SK-N-SH (cell line): ENCODE results near the gene DDX1. TPM values are rescaled to one million over a fixed set of nuclear protein-coding genes. Genes with fewer than 3 reads are reported as not detected.

ENCODE experiments used
- CTCF ChIA-PET: fragments of 300-600, 350-600 bp; formaldehyde crosslinking; extraction: SDS; loops from one replicate; lab custom pipeline; 2021; lab: Yijun Ruan, JAX
- POLR2A ChIA-PET: fragments of 350-600 bp; sonication (Branson Sonifier 250); formaldehyde crosslinking; extraction: SDS; loops from one replicate; lab custom pipeline; 2020; ENCODE audit warnings: antibody characterized with exemption, inconsistent platforms; lab: Yijun Ruan, JAX
- DNase-seq: peaks from one replicate; pipeline ENCODE4 v3.0.0; 2012
- H2AFZ ChIP-seq: fragments of 200-600 bp; sonication (generic); 2 replicates; pipeline ENCODE4 v1.8.1; 2016; ENCODE audit warnings: antibody characterized with exemption, mild to moderate bottlenecking, low read depth
- H3F3A ChIP-seq: fragments of 200-600 bp; sonication (generic); replicated peaks from 2 replicates; pipeline ENCODE3; 2016; ENCODE audit warnings: antibody characterized with exemption, mild to moderate bottlenecking; ENCODE audit not compliant: insufficient read depth
- H3K27ac ChIP-seq, 2 experiments: fragments of 200-500 bp in 1 of 2; fragments of 200-600 bp in 1 of 2; sonication (Bioruptor generic) in 1 of 2; sonication (generic), shearing (Covaris generic) in 1 of 2; 2 replicates each; pipeline versions ENCODE4 v1.5.1 to v1.6.1; 2014 to 2016; ENCODE audit warnings: low read depth in 2 of 2, inconsistent platforms in 1 of 2, low read length in 1 of 2, mild to moderate bottlenecking in 1 of 2, mixed read lengths in 1 of 2
- H3K27me3 ChIP-seq: fragments of 200-600 bp; sonication (generic), shearing (Covaris generic); 2 replicates; pipeline ENCODE4 v1.6.1; 2016; ENCODE audit warnings: mixed run types; ENCODE audit not compliant: insufficient read depth
- H3K36me3 ChIP-seq, 2 experiments: fragments of 200-500 bp in 1 of 2; fragments of 200-600 bp in 1 of 2; sonication (Bioruptor generic) in 1 of 2; sonication (generic) in 1 of 2; replicated peaks in 1 of 2; 2 replicates each; pipeline versions ENCODE3 to v1.5.1; 2014 to 2016; ENCODE audit warnings: low read length in 1 of 2, mild to moderate bottlenecking in 1 of 2; ENCODE audit not compliant: insufficient read depth in 2 of 2, control insufficient read depth in 1 of 2
- H3K4me1 ChIP-seq, 2 experiments: fragments of 200-500 bp in 1 of 2; fragments of 200-600 bp in 1 of 2; sonication (Bioruptor generic) in 1 of 2; sonication (generic), shearing (Covaris generic) in 1 of 2; 2 replicates each; pipeline versions ENCODE4 v1.5.1 to v1.6.1; 2014 to 2016; ENCODE audit warnings: low read depth in 1 of 2, low read length in 1 of 2, mixed run types in 1 of 2; ENCODE audit not compliant: insufficient read depth in 2 of 2, control insufficient read depth in 1 of 2
- H3K4me2 ChIP-seq: fragments of 200-600 bp; sonication (generic), shearing (Covaris generic); 2 replicates; pipeline ENCODE4 v1.6.1; 2017; ENCODE audit warnings: mixed run types
- H3K4me3 ChIP-seq, 2 experiments: fragments of 200-500 bp in 1 of 2; fragments of 200-600 bp in 1 of 2; sonication (Bioruptor generic) in 1 of 2; sonication (generic), shearing (Covaris generic) in 1 of 2; 2 replicates each; pipeline versions ENCODE4 v1.5.1 to v1.8.1; 2014 to 2016; ENCODE audit warnings: low read depth in 2 of 2, inconsistent platforms in 1 of 2, low read length in 1 of 2, mild to moderate bottlenecking in 1 of 2, mixed read lengths in 1 of 2, moderate library complexity in 1 of 2
- H3K79me2 ChIP-seq: fragments of 200-600 bp; sonication (generic); 2 replicates; pipeline ENCODE4 v1.8.1; 2017; ENCODE audit warnings: mild to moderate bottlenecking; ENCODE audit not compliant: insufficient read depth
- H3K9ac ChIP-seq: fragments of 200-600 bp; sonication (generic); 2 replicates; pipeline ENCODE4 v1.6.1; 2017; ENCODE audit warnings: mixed run types
- H3K9me2 ChIP-seq: fragments of 200-600 bp; sonication (generic); 2 replicates; pipeline ENCODE4 v1.6.1; 2017; ENCODE audit warnings: mixed run types
- H3K9me3 ChIP-seq: fragments of 200-600 bp; sonication (generic); 2 replicates; pipeline ENCODE4 v1.6.1; 2017; ENCODE audit warnings: mixed run types, mild to moderate bottlenecking, moderate library complexity
- H4K20me1 ChIP-seq: fragments of 200-600 bp; sonication (generic); 2 replicates; pipeline ENCODE4 v1.6.1; 2017; ENCODE audit warnings: mild to moderate bottlenecking, mixed run types; ENCODE audit not compliant: insufficient read depth
- CTCF ChIP-seq: fragments of 200-600 bp; sonication (generic); IDR thresholded peaks from 2 replicates; pipeline ENCODE4 v1.6.1; 2017; ENCODE audit warnings: antibody characterized with exemption, mild to moderate bottlenecking, moderate library complexity
- FOXJ3 ChIP-seq: sonication (generic); formaldehyde crosslinking; IDR thresholded peaks from 2 replicates; pipeline ENCODE4 v1.5.1; 2020; ENCODE audit warnings: mild to moderate bottlenecking, missing genetic modification reagents
- GABPA ChIP-seq: IDR thresholded peaks from 2 replicates; pipeline ENCODE4 v1.4.0; 2012; ENCODE audit warnings: low read depth, mild to moderate bottlenecking
- GATA2 ChIP-seq: sonication (generic); formaldehyde crosslinking; IDR thresholded peaks from 2 replicates; pipeline ENCODE4 v1.5.0; 2020; ENCODE audit warnings: mild to moderate bottlenecking, missing genetic modification reagents
- MAX ChIP-seq: IDR thresholded peaks from 2 replicates; pipeline ENCODE4 v1.4.0; 2012; ENCODE audit warnings: low read depth
- NFIC ChIP-seq: IDR thresholded peaks from 2 replicates; pipeline ENCODE4 v1.4.0; 2012; ENCODE audit warnings: borderline replicate concordance
- PBX3 ChIP-seq: IDR thresholded peaks from 2 replicates; pipeline ENCODE4; 2012
- RAD21 ChIP-seq: IDR thresholded peaks from 2 replicates; pipeline ENCODE4 v1.6.1; 2012; ENCODE audit warnings: mild to moderate bottlenecking, low read length
- RCOR1 ChIP-seq: fragments of 150-350 bp; IDR thresholded peaks from 2 replicates; pipeline ENCODE4 v1.6.1; 2017; ENCODE audit warnings: antibody characterized with exemption, low read length
- RFX5 ChIP-seq: IDR thresholded peaks from 2 replicates; pipeline ENCODE4 v1.6.1; 2012; ENCODE audit warnings: mild to moderate bottlenecking, improper control_type of control experiment, low read length
- SIN3A ChIP-seq: IDR thresholded peaks from 2 replicates; pipeline ENCODE4 v1.6.1; 2012; ENCODE audit warnings: low read depth, mild to moderate bottlenecking, low read length, moderate library complexity, borderline replicate concordance
- SMC3 ChIP-seq: IDR thresholded peaks from 2 replicates; pipeline ENCODE4 v1.6.1; 2012; ENCODE audit warnings: low read depth, low read length, improper control_type of control experiment
- USF2 ChIP-seq: fragments of 150-350 bp; IDR thresholded peaks from 2 replicates; pipeline ENCODE4 v1.6.1; 2017; ENCODE audit warnings: antibody characterized with exemption, low read length, low read depth, borderline replicate concordance
- ZBTB33 ChIP-seq: IDR thresholded peaks from 2 replicates; pipeline ENCODE4 v1.4.0; 2012; ENCODE audit warnings: low read depth, borderline replicate concordance
- WGBS: methylation state at CpG from one replicate; pipeline ENCODE4 v1.1.6; 2017; ENCODE audit warnings: low lambda C conversion rate; 5-methylcytosine and 5-hydroxymethylcytosine counted together
- polyA plus RNA-seq, 3 experiments: library from polyadenylated mRNA; depleted of rRNA; stranded (reverse); fragments of >200 nt; gene quantifications; 2 replicates each; pipeline ENCODE4 v1.2.3, GENCODE V29; 2012

DDX1 gene
- polyA plus RNA-seq, 1 of the 3 experiments (the other 2 are of a cell fraction), result 54.5 TPM

GRCh38 chr2:15577071-15577735, 14.5 kb upstream of the DDX1 start:
- no peaks in the 10 kb centered on the region for H3K4me1 ChIP-seq
- no peak overlapping the region for H3K4me3 ChIP-seq
- WGBS, result 16% methylated on average over 7 of the region's 7 CpGs
- no peaks in the 10 kb centered on the region for H3K79me2 ChIP-seq
- no peak overlapping the region for H3K9ac ChIP-seq
- CTCF ChIA-PET, result interaction anchor here (0.5 to 5.9 kb wide), 106 partner anchors 10 to 1995 kb away, joined by 3 to 98 read pairs (median 4); partner anchors contain the start of genes DDX1, LRATD1 and NBAS
- peak; percentile 73 for DNase-seq
- no peak overlapping the region for H2AFZ ChIP-seq
- no peaks in the 10 kb centered on the region for H3K9me2 ChIP-seq
- H3K27me3 ChIP-seq, result no peaks in the 10 kb centered on the region
- no peaks in the 10 kb centered on the region for H3K9me3 ChIP-seq
- POLR2A ChIA-PET, result interaction anchor here (0.6 kb wide), 1 partner anchor 12 kb away, joined by 3 read pairs; no protein-coding TSS in a partner anchor
- H4K20me1 ChIP-seq, result no peaks in the 10 kb centered on the region
- no peaks in the 10 kb centered on the region for H3K36me3 ChIP-seq
- no peak overlapping the region for H3K4me2 ChIP-seq
- H3K27ac ChIP-seq, result no peak overlapping the region
- no peaks in the 10 kb centered on the region for H3F3A ChIP-seq
- TF ChIP-seq PBX3 (no peak), RAD21 (peak; percentile 100), USF2 (no peak), CTCF (peak; percentile 95), RCOR1 (0 out of 2 replicates have a peak, but pooled peaks have one; percentile 30), RFX5 (peak; percentile 48; the same call in 1 of the 2 replicates), NFIC (no peak), SMC3 (peak; percentile 85), ZBTB33 (no peak)

GRCh38 chr2:15579641-15580040, 12.0 kb upstream of the DDX1 start:
- DNase-seq, result no peak
- 36% methylated on average over 1 of the region's 1 CpG for WGBS
- H3K4me3 ChIP-seq, result no peak overlapping the region
- CTCF ChIA-PET, result interaction anchor here (0.7 to 5.9 kb wide), 3 partner anchors 33 to 420 kb away, joined by 3 to 29 read pairs (median 3); no protein-coding TSS in a partner anchor
- TF ChIP-seq SIN3A (no peak), FOXJ3 (no peak), GABPA (no peak), MAX (no peak), GATA2 (CRISPR knock-in tag) (no peak)
- TF ChIP-seq, all 33 proteins: peak for 0
- Histone ChIP-seq H3K27ac (no peak overlapping the region), H4K20me1 (no peaks in the 10 kb centered on the region), H3K9me3 (no peaks in the 10 kb centered on the region), H3K4me1 (no peaks in the 10 kb centered on the region), H3K4me2 (no peak overlapping the region), H3F3A (no peaks in the 10 kb centered on the region), H2AFZ (0 out of 2 replicates have a peak overlapping the region, but pooled peaks have one; percentile 19), H3K9me2 (no peaks in the 10 kb centered on the region), H3K27me3 (no peaks in the 10 kb centered on the region), H3K36me3 (no peaks in the 10 kb centered on the region), H3K79me2 (no peaks in the 10 kb centered on the region), H3K9ac (no peak overlapping the region)
- POLR2A ChIA-PET, result no interaction called here
